H1 (cell line): ENCODE results near the gene C1orf174. TPM values are rescaled to one million over a fixed set of nuclear protein-coding genes. Genes with fewer than 3 reads are reported as not detected.

ENCODE experiments used
- GTF2F1 ChIP-seq: IDR thresholded peaks from 2 replicates; pipeline ENCODE4 v1.6.1; 2012; ENCODE audit warnings: low read depth, low read length, improper control_type of control experiment, borderline replicate concordance
- RFX5 ChIP-seq: IDR thresholded peaks from 2 replicates; pipeline ENCODE4 v1.6.1; 2011; ENCODE audit warnings: low read depth, low read length, improper control_type of control experiment, borderline replicate concordance
- SIX5 ChIP-seq: IDR thresholded peaks from 2 replicates; pipeline ENCODE4 v1.6.1; 2011; ENCODE audit warnings: mild to moderate bottlenecking, low read depth, low read length
- TAF7 ChIP-seq: optimal IDR thresholded peaks from 2 replicates; pipeline ENCODE3; 2011; ENCODE audit warnings: low read depth, mild to moderate bottlenecking, inconsistent platforms, low read length, moderate library complexity, borderline replicate concordance
- YY1 ChIP-seq: IDR thresholded peaks from 2 replicates; pipeline ENCODE4 v1.6.1; 2011; ENCODE audit warnings: low read depth, mild to moderate bottlenecking, low read length
- polyA plus RNA-seq, 7 experiments: library from polyadenylated mRNA; depleted of rRNA in 3 of 7; stranded (reverse) in 5 of 7; unstranded in 2 of 7; fragments of >200 nt in 5 of 7; fragments of 200-250 nt in 2 of 7; gene quantifications; 1 replicate in 5 of 7; 2 replicates in 1 of 7; 4 replicates in 1 of 7; pipeline versions ENCODE4 v1.2.1 to v1.2.3, GENCODE V29; 2011 to 2013; ENCODE audit warnings: missing spikeins in 2 of 7, mixed read lengths in 2 of 7
- total RNA-seq: library from RNA; stranded (reverse); fragmentation: NEBNext Ultra II Directional; extraction: Animal tissue kit (Norgen Biotek cat#: 25700); gene quantifications from 2 replicates; pipeline ENCODE4 v1.2.1, GENCODE V29; 2021
- TF ChIP-seq, protein P1 (sequence below): fragments of 300-600 bp; sonication (generic); IDR thresholded peaks from 2 replicates; pipeline ENCODE4 v1.7.1; 2012; ENCODE audit warnings: low read length, moderate library complexity, mild to moderate bottlenecking, inconsistent platforms; ENCODE audit not compliant: insufficient replicate concordance
- TF ChIP-seq, protein P2 (sequence below): IDR thresholded peaks from 2 replicates; pipeline ENCODE4 v1.6.1; 2012; ENCODE audit warnings: inconsistent platforms

Gene C1orf174
- total and polyA plus RNA-seq, 2 of the 8 experiments (the other 6 are each of a cell fraction or from before 2014, with no cell fraction given), result 28.4 to 32.4 TPM

DNA sequence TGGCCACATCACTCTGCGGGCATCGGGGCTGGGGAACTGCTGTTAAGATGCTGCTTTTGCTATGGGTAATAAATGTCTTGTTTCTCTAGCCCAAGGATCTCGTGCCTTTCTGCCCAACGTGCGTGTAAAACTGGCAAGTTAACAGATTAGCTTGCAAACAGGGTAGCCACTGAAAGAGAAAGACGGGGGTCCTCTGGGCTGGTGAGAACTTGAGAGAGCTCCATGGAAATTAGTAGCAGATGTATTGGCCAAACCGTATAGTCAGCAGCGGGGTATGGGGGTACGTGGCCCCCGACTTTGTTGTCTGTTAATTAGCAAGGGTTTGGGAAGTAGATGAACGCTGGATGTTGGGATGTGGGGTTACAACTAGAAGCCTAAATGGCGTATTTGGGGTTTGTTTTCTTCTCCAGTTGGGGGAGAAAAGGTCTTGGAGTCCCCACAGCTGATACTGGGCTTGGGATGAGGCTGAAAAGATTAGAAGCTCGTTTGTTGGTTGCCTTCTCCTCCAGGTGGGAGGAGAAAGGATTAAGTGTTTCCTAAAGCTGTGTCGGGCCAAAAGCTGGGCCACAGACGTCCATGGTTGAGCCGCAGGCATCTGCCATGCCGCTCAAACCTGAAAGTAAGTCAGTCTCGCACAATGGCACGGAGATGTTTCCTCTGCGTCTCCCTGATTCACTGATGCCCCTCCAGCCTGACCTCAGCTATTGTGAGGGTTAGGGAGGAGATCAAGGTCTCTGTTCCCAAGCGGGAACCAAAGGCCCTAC is 32.3 kb upstream of the C1orf174 start (continued):
- TF ChIP-seq, protein P1, sequence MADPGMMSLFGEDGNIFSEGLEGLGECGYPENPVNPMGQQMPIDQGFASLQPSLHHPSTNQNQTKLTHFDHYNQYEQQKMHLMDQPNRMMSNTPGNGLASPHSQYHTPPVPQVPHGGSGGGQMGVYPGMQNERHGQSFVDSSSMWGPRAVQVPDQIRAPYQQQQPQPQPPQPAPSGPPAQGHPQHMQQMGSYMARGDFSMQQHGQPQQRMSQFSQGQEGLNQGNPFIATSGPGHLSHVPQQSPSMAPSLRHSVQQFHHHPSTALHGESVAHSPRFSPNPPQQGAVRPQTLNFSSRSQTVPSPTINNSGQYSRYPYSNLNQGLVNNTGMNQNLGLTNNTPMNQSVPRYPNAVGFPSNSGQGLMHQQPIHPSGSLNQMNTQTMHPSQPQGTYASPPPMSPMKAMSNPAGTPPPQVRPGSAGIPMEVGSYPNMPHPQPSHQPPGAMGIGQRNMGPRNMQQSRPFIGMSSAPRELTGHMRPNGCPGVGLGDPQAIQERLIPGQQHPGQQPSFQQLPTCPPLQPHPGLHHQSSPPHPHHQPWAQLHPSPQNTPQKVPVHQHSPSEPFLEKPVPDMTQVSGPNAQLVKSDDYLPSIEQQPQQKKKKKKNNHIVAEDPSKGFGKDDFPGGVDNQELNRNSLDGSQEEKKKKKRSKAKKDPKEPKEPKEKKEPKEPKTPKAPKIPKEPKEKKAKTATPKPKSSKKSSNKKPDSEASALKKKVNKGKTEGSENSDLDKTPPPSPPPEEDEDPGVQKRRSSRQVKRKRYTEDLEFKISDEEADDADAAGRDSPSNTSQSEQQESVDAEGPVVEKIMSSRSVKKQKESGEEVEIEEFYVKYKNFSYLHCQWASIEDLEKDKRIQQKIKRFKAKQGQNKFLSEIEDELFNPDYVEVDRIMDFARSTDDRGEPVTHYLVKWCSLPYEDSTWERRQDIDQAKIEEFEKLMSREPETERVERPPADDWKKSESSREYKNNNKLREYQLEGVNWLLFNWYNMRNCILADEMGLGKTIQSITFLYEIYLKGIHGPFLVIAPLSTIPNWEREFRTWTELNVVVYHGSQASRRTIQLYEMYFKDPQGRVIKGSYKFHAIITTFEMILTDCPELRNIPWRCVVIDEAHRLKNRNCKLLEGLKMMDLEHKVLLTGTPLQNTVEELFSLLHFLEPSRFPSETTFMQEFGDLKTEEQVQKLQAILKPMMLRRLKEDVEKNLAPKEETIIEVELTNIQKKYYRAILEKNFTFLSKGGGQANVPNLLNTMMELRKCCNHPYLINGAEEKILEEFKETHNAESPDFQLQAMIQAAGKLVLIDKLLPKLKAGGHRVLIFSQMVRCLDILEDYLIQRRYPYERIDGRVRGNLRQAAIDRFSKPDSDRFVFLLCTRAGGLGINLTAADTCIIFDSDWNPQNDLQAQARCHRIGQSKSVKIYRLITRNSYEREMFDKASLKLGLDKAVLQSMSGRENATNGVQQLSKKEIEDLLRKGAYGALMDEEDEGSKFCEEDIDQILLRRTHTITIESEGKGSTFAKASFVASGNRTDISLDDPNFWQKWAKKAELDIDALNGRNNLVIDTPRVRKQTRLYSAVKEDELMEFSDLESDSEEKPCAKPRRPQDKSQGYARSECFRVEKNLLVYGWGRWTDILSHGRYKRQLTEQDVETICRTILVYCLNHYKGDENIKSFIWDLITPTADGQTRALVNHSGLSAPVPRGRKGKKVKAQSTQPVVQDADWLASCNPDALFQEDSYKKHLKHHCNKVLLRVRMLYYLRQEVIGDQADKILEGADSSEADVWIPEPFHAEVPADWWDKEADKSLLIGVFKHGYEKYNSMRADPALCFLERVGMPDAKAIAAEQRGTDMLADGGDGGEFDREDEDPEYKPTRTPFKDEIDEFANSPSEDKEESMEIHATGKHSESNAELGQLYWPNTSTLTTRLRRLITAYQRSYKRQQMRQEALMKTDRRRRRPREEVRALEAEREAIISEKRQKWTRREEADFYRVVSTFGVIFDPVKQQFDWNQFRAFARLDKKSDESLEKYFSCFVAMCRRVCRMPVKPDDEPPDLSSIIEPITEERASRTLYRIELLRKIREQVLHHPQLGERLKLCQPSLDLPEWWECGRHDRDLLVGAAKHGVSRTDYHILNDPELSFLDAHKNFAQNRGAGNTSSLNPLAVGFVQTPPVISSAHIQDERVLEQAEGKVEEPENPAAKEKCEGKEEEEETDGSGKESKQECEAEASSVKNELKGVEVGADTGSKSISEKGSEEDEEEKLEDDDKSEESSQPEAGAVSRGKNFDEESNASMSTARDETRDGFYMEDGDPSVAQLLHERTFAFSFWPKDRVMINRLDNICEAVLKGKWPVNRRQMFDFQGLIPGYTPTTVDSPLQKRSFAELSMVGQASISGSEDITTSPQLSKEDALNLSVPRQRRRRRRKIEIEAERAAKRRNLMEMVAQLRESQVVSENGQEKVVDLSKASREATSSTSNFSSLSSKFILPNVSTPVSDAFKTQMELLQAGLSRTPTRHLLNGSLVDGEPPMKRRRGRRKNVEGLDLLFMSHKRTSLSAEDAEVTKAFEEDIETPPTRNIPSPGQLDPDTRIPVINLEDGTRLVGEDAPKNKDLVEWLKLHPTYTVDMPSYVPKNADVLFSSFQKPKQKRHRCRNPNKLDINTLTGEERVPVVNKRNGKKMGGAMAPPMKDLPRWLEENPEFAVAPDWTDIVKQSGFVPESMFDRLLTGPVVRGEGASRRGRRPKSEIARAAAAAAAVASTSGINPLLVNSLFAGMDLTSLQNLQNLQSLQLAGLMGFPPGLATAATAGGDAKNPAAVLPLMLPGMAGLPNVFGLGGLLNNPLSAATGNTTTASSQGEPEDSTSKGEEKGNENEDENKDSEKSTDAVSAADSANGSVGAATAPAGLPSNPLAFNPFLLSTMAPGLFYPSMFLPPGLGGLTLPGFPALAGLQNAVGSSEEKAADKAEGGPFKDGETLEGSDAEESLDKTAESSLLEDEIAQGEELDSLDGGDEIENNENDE, result no peak
- TF ChIP-seq SIX5 (no peak), TAF7 (no peak), GTF2F1 (no peak), YY1 (no peak), RFX5 (no peak)
- TF ChIP-seq, protein P2, sequence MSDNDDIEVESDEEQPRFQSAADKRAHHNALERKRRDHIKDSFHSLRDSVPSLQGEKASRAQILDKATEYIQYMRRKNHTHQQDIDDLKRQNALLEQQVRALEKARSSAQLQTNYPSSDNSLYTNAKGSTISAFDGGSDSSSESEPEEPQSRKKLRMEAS, result no peak
